PC-3 (cell line): Measurements from ENCODE around the gene CFAP65. TPM values are rescaled to one million over a fixed set of nuclear protein-coding genes. Genes with fewer than 3 reads are reported as not detected.

Experiments
- ATAC-seq: fragments of 200-7000 bp; cut with Tn5 transposase; 2 replicates; pipeline ENCODE4 v1.9.1; 2020; ENCODE audit warnings: mild to moderate bottlenecking, moderate library complexity
- BruUV-seq: library from RNA; stranded (reverse); fragments of 400-500 nt; replicated peaks from 2 replicates; lab custom pipeline; 2021; lab: Mats Ljungman, UMichigan
- CTCF ChIA-PET: fragments of 300-600 bp; sonication (Branson Sonifier 250); formaldehyde crosslinking; loops from one replicate; lab custom pipeline; 2022; ENCODE audit warnings: antibody characterized with exemption; lab: Charles Lee
- POLR2A ChIA-PET: fragments of 300-600 bp; sonication (Branson Sonifier 250); formaldehyde crosslinking; loops from one replicate; lab custom pipeline; 2022; ENCODE audit warnings: antibody characterized with exemption; ENCODE audit not compliant: unreplicated experiment; lab: Charles Lee
- DNase-seq: peaks from one replicate; pipeline ENCODE4 v3.0.0-alpha.2; 2015
- H2AFZ ChIP-seq: fragments of 300-600 bp; sonication (generic); 2 replicates; pipeline ENCODE4 v1.6.0; 2016; ENCODE audit warnings: antibody characterized with exemption, low read length
- H3F3A ChIP-seq: fragments of 300-600 bp; sonication (generic); one replicate; pipeline ENCODE4 v1.6.0; 2017; ENCODE audit warnings: antibody characterized with exemption, low read length, control low read depth, mild to moderate bottlenecking; ENCODE audit not compliant: unreplicated experiment
- H3K27ac ChIP-seq: fragments of 300-600 bp; sonication (generic); 2 replicates; pipeline ENCODE4 v1.5.1; 2016; ENCODE audit warnings: mild to moderate bottlenecking, low read length
- H3K27me3 ChIP-seq: fragments of 300-600 bp; sonication (generic); 2 replicates; pipeline ENCODE4 v1.6.1; 2016; ENCODE audit warnings: low read length, mixed read lengths
- H3K36me3 ChIP-seq: fragments of 300-600 bp; sonication (generic); 2 replicates; pipeline ENCODE4 v1.6.1; 2016; ENCODE audit warnings: low read depth, mixed run types, low read length, mixed read lengths
- H3K4me1 ChIP-seq: fragments of 300-600 bp; sonication (generic); 2 replicates; pipeline ENCODE4 v1.5.1; 2016; ENCODE audit warnings: low read length; ENCODE audit not compliant: insufficient read depth
- H3K4me2 ChIP-seq: fragments of 300-600 bp; sonication (generic); 2 replicates; pipeline ENCODE4 v1.6.0; 2016; ENCODE audit warnings: low read length
- H3K4me3 ChIP-seq: fragments of 300-600 bp; sonication (generic); 2 replicates; pipeline ENCODE4 v1.5.1; 2016; ENCODE audit warnings: mild to moderate bottlenecking, low read length, mixed read lengths
- H3K79me2 ChIP-seq: fragments of 300-600 bp; sonication (generic); 2 replicates; pipeline ENCODE4 v1.6.1; 2017; ENCODE audit warnings: low read length, mixed read lengths
- H3K9ac ChIP-seq: fragments of 300-600 bp; sonication (generic); 2 replicates; pipeline ENCODE4 v1.6.0; 2016; ENCODE audit warnings: mild to moderate bottlenecking, low read length
- H3K9me2 ChIP-seq: fragments of 300-600 bp; sonication (generic); replicated peaks from 2 replicates; pipeline ENCODE4 v1.6.1; 2016; ENCODE audit warnings: mixed run types, low read length, mixed read lengths
- H3K9me3 ChIP-seq: fragments of 300-600 bp; sonication (generic); 2 replicates; pipeline ENCODE4 v1.6.1; 2016; ENCODE audit warnings: low read length, mixed read lengths
- H4K20me1 ChIP-seq: fragments of 300-600 bp; sonication (generic); 2 replicates; pipeline ENCODE4 v1.6.1; 2016; ENCODE audit warnings: low read length, mixed read lengths
- CTCF ChIP-seq: fragments of 300-600 bp; sonication (generic); conservative IDR thresholded peaks from 2 replicates; pipeline ENCODE4 v1.5.1; 2017; ENCODE audit warnings: antibody characterized with exemption, low read depth, mild to moderate bottlenecking, low read length
- EZH2 ChIP-seq: fragments of 300-600 bp; sonication (generic); IDR thresholded peaks from one replicate; pipeline ENCODE4 v1.6.1; 2017; ENCODE audit warnings: antibody characterized with exemption, mild to moderate bottlenecking, low read length; ENCODE audit not compliant: unreplicated experiment
- EZH2phosphoT487 ChIP-seq: fragments of 300-600 bp; sonication (generic); IDR thresholded peaks from 2 replicates; pipeline ENCODE4 v1.6.1; 2018; ENCODE audit warnings: mild to moderate bottlenecking, antibody characterized with exemption, low read length, borderline replicate concordance
- intact Hi-C: fragments of 100-400 bp; cut with micrococcal nuclease; formaldehyde crosslinking; loops from 2 replicates; pipeline ENCODE4 v1.9.0; 2023
- total RNA-seq: library from RNA; depleted of rRNA; stranded (reverse); fragments of >200 nt; gene quantifications from 2 replicates; pipeline ENCODE4 v1.2.3, GENCODE V29; 2014

The CFAP65 gene
- total RNA-seq, 1 experiment from 2014 or later: 0.18 TPM

GRCh38 chr2:219025637-219026585 is 15.4 kb downstream of the CFAP65 start:
- no TSS peak for BruUV-seq
- no peak for ATAC-seq
- ChIA-PET POLR2A (no interaction called here), CTCF (interaction anchor here (0.5 kb wide), 1 partner anchor 24 kb away, joined by 3 read pairs; no protein-coding TSS in a partner anchor)
- H3K79me2 ChIP-seq: no peaks in the 10 kb centered on the region
- no peaks in the 10 kb centered on the region for H3K27me3 ChIP-seq
- no peak overlapping the region for H3K4me2 ChIP-seq
- H4K20me1 ChIP-seq: no peaks in the 10 kb centered on the region
- no peak for DNase-seq
- no peak overlapping the region for H3K27ac ChIP-seq
- no peaks in the 10 kb centered on the region for H3K36me3 ChIP-seq
- H2AFZ ChIP-seq: no peak overlapping the region
- H3K4me3 ChIP-seq: no peak overlapping the region
- intact Hi-C loops: loop anchor here (5.0 kb wide), 1 partner anchor 36 kb away; the partner anchor contains the start of gene IHH
- no peak overlapping the region for H3K9ac ChIP-seq
- H3K9me3 ChIP-seq: no peaks in the 10 kb centered on the region
- no peaks in the 10 kb centered on the region for H3K9me2 ChIP-seq
- no peaks in the 10 kb centered on the region for H3K4me1 ChIP-seq
- no peaks in the 10 kb centered on the region for H3F3A ChIP-seq
- no peak for TF ChIP-seq EZH2phosphoT487
- TF ChIP-seq EZH2: no peak

DNA sequence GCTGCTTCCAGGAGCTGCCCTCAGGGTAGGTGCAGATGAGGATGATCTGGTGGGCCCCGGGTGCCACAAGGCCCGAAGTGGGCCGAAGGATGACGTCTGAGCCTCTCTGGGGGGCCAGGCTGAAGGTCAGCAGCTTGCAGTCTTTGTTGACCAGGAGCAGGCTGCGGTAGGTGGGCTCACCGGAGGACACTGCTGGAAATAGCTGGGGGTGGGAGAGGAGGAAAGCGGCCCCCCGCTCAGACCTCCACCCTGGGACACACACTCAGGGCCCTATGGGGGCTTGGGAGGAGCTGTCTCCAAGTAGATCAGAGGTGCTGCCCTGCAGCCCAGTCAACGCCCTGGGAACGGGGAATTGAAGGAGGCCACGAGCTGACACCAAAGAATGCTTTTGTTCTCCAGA is 17.3 kb downstream of the CFAP65 start:
- Histone ChIP-seq H3K27me3 (no peaks in the 10 kb centered on the region), H2AFZ (no peak overlapping the region), H3K9me3 (no peaks in the 10 kb centered on the region), H3K27ac (no peak overlapping the region), H4K20me1 (no peaks in the 10 kb centered on the region), H3K9ac (no peak overlapping the region), H3F3A (no peaks in the 10 kb centered on the region), H3K9me2 (no peaks in the 10 kb centered on the region), H3K79me2 (no peaks in the 10 kb centered on the region), H3K4me1 (no peaks in the 10 kb centered on the region), H3K4me2 (no peak overlapping the region), H3K36me3 (no peaks in the 10 kb centered on the region), H3K4me3 (no peak overlapping the region)
- intact Hi-C loops: no loop called here
- ATAC-seq (no peak), DNase-seq (no peak)
- ChIA-PET POLR2A (no interaction called here), CTCF (interaction anchor here (1.0 kb wide), 1 partner anchor 21 kb away, joined by 3 read pairs; no protein-coding TSS in a partner anchor)
- no TSS peak for BruUV-seq
- no peak for TF ChIP-seq EZH2phosphoT487
- TF ChIP-seq CTCF: no peak
- no peak for TF ChIP-seq EZH2

DNA sequence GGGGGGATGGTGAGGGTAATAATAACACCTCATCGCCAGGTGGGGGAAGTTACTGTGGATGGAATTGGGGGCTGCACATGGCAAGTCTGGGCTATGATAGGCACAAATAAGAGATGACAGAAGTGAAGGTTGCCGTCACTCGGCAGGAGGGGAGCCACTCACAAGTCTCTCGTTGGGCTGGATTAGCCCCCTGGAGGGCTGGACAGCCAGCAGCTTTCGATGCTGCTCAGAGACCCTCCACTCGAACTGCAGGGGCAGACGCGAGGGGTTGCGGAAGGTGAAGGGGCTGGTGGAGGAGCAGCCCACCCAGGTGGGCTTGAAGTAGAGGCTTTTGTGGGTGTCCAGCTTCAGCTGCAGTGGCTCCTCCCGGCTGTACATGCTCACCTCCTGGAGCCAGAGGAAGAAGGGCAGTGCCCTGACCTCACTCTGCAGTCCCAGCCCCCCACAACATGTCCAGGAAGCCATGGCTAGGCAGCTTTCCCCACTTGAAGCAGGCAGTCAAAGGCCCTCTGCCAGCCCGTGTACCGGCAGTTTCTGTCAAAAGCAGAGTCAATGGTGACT is 18.2 kb downstream of the CFAP65 start:
- no peaks in the 10 kb centered on the region for H4K20me1 ChIP-seq

More for the DNA sequence above, 18.2 kb downstream of the CFAP65 start:
- Histone ChIP-seq H3K79me2 (no peaks in the 10 kb centered on the region), H3K9me2 (no peaks in the 10 kb centered on the region), H3K9ac (no peak overlapping the region), H3K9me3 (no peaks in the 10 kb centered on the region), H3K27ac (no peak overlapping the region), H3K4me3 (no peak overlapping the region), H3K27me3 (no peaks in the 10 kb centered on the region), H2AFZ (no peak overlapping the region), H3K4me2 (no peak overlapping the region), H3F3A (no peaks in the 10 kb centered on the region), H3K36me3 (no peaks in the 10 kb centered on the region), H3K4me1 (no peaks in the 10 kb centered on the region)
- ChIA-PET CTCF (no interaction called here), POLR2A (no interaction called here)
- intact Hi-C loops: no loop called here
- TF ChIP-seq EZH2phosphoT487: no peak
- no peak for TF ChIP-seq CTCF
- TF ChIP-seq EZH2: no peak
- no TSS peak for BruUV-seq
- ATAC-seq (no peak), DNase-seq (no peak)
